ENCODE data around the gene SDHC. TPM values are rescaled to one million over a fixed set of nuclear protein-coding genes. Genes with fewer than 3 reads are reported as not detected.
"Not testable (repeated sequence)": the region's sequence is repeated elsewhere in the genome, so short reads cannot be mapped to it uniquely, and the experiment has no call there.

SDHC gene
- total and polyA plus RNA-seq, 2 experiments from 2014 or later, result 17.4 to 211 TPM

GRCh38 chr1:161393151-161393550 lies 79.0 kb downstream of the SDHC start:
- Histone ChIP-seq H3K27me3 (replicated peaks; ENCODE audit: insufficient read depth) (no peaks in the 10 kb centered on the region), H3K4me3 (no peak overlapping the region), H3K36me3 (ENCODE audit: low read depth) (no peaks in the 10 kb centered on the region), H3K27ac (no peak overlapping the region), H4K20me1 (ENCODE audit: insufficient read depth) (no peaks in the 10 kb centered on the region), H2AFZ (no peak overlapping the region), H3K4me1 (ENCODE audit: insufficient read depth) (peaks cover 7% of the 10 kb centered on the region; the same call in 1 of the 2 replicates), H3K9me2 (ENCODE audit: insufficient read depth) (no peaks in the 10 kb centered on the region), H3K9ac (no peak overlapping the region), H3F3A (ENCODE audit: insufficient read depth) (peaks cover 2% of the 10 kb centered on the region), H3K79me2 (ENCODE audit: insufficient read depth) (no peaks in the 10 kb centered on the region), H3K4me2 (ENCODE audit: unreplicated experiment) (no peak overlapping the region), H3K9me3 (ENCODE audit: low read depth) (no peaks in the 10 kb centered on the region)
- TF ChIP-seq EZH2 (IDR thresholded peaks at IDR 0.05; ENCODE audit: insufficient read depth, poor library complexity, severe bottlenecking) (no peak), EZH2phosphoT487 (IDR thresholded peaks at IDR 0.05; ENCODE audit: insufficient read depth, low read depth) (no peak)
- DNase-seq, result no peak
- in situ Hi-C loops (cut with MboI), result no loop called here

DNA sequence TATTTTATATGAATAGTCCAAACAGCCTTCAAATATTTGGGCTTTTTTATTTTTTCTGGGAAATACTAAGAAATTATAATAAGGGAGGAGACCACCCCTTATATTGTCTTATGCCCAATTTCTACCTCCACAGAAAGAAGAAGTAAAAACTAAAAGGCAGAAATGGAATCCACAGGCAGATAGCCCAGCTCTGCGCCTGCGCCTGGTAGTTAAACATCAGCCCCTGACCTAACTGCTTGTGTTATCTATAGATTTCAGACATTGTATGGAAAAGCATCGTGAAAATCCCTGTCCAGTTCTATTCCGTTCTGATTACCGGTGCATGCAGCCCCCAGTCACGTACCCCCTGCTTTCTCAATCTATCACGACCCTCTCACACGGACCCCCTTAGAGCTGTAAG lies 82.9 kb downstream of the SDHC start:
- H3K27ac ChIP-seq; H3K9ac ChIP-seq; H3K4me2 ChIP-seq (ENCODE audit: unreplicated experiment); H3K4me1 ChIP-seq (ENCODE audit: insufficient read depth); H3K36me3 ChIP-seq (ENCODE audit: low read depth); DNase-seq; H3K4me3 ChIP-seq; H3K27me3 ChIP-seq (replicated peaks; ENCODE audit: insufficient read depth); H2AFZ ChIP-seq; in situ Hi-C loops (cut with MboI); H4K20me1 ChIP-seq (ENCODE audit: insufficient read depth); H3K9me3 ChIP-seq (ENCODE audit: low read depth); H3K9me2 ChIP-seq (ENCODE audit: insufficient read depth); H3K79me2 ChIP-seq (ENCODE audit: insufficient read depth): not testable (repeated sequence)
- H3F3A ChIP-seq (ENCODE audit: insufficient read depth), result peaks cover 22% of the 10 kb centered on the region
- 87 to 92% methylated on average over 8 of the region's 8 CpGs for WGBS, 2 experiments (ENCODE audit: low coverage in 1 of 2, low lambda C conversion rate in 2 of 2, missing lambda C conversion rate in 2 of 2)

- DNase-seq, result no peak
- H3K9ac ChIP-seq, result peak overlapping the region; percentile 92
- H3K4me3 ChIP-seq, result peak overlapping the region; percentile 97
- H3K27me3 ChIP-seq (replicated peaks; ENCODE audit: insufficient read depth), result no peaks in the 10 kb centered on the region
- no peaks in the 10 kb centered on the region for H3K36me3 ChIP-seq (ENCODE audit: low read depth)
- H3K4me2 ChIP-seq (ENCODE audit: unreplicated experiment), result peak overlapping the region; percentile 79
- H3K9me3 ChIP-seq (ENCODE audit: low read depth), result no peaks in the 10 kb centered on the region
- peak overlapping the region; percentile 98 for H3K27ac ChIP-seq
- H3K4me1 ChIP-seq (ENCODE audit: insufficient read depth), result peaks cover 6% of the 10 kb centered on the region
- WGBS, 2 experiments (ENCODE audit: low coverage in 1 of 2, low lambda C conversion rate in 2 of 2, missing lambda C conversion rate in 2 of 2), result 8 to 9% methylated on average over 17 of the region's 17 CpGs
- in situ Hi-C loops (cut with MboI), result no loop called here
- no peaks in the 10 kb centered on the region for H3K79me2 ChIP-seq (ENCODE audit: insufficient read depth)
- no peaks in the 10 kb centered on the region for H3K9me2 ChIP-seq (ENCODE audit: insufficient read depth)
- H3F3A ChIP-seq (ENCODE audit: insufficient read depth), result peaks cover 22% of the 10 kb centered on the region
- TF ChIP-seq EZH2 (IDR thresholded peaks at IDR 0.05; ENCODE audit: insufficient read depth, poor library complexity, severe bottlenecking) (no peak), EZH2phosphoT487 (IDR thresholded peaks at IDR 0.05; ENCODE audit: insufficient read depth, low read depth) (no peak)
- H2AFZ ChIP-seq, result peak overlapping the region; percentile 98
- no peaks in the 10 kb centered on the region for H4K20me1 ChIP-seq (ENCODE audit: insufficient read depth)
These were observed 84.7 kb downstream of the SDHC start for GRCh38 chr1:161398900-161399256.

GRCh38 chr1:161399257-161399998 lies 85.2 kb downstream of the SDHC start:
- H3K4me3 ChIP-seq, result peak overlapping the region; percentile 97
- peak overlapping the region; percentile 98 for H2AFZ ChIP-seq
- 1% methylated on average over 46 to 53 of the region's 53 CpGs for WGBS, 2 experiments (ENCODE audit: low coverage in 1 of 2, low lambda C conversion rate in 2 of 2, missing lambda C conversion rate in 2 of 2)
- no peaks in the 10 kb centered on the region for H3K79me2 ChIP-seq (ENCODE audit: insufficient read depth)
- no peaks in the 10 kb centered on the region for H3K27me3 ChIP-seq (replicated peaks; ENCODE audit: insufficient read depth)
- peak overlapping the region; percentile 79 for H3K4me2 ChIP-seq (ENCODE audit: unreplicated experiment)
- peaks cover 22% of the 10 kb centered on the region for H3F3A ChIP-seq (ENCODE audit: insufficient read depth)
- in situ Hi-C loops (cut with MboI), result no loop called here
- H3K36me3 ChIP-seq (ENCODE audit: low read depth), result no peaks in the 10 kb centered on the region
- peaks cover 6% of the 10 kb centered on the region for H3K4me1 ChIP-seq (ENCODE audit: insufficient read depth)
- no peaks in the 10 kb centered on the region for H3K9me2 ChIP-seq (ENCODE audit: insufficient read depth)
- peak overlapping the region; percentile 98 for H3K27ac ChIP-seq
- H3K9me3 ChIP-seq (ENCODE audit: low read depth), result no peaks in the 10 kb centered on the region
- DNase-seq, result peak; percentile 94
- no peaks in the 10 kb centered on the region for H4K20me1 ChIP-seq (ENCODE audit: insufficient read depth)
- H3K9ac ChIP-seq, result peak overlapping the region; percentile 92
- TF ChIP-seq EZH2phosphoT487 (IDR thresholded peaks at IDR 0.05; ENCODE audit: insufficient read depth, low read depth), result no peak
- TF ChIP-seq EZH2 (IDR thresholded peaks at IDR 0.05; ENCODE audit: insufficient read depth, poor library complexity, severe bottlenecking), result no peak

DNA sequence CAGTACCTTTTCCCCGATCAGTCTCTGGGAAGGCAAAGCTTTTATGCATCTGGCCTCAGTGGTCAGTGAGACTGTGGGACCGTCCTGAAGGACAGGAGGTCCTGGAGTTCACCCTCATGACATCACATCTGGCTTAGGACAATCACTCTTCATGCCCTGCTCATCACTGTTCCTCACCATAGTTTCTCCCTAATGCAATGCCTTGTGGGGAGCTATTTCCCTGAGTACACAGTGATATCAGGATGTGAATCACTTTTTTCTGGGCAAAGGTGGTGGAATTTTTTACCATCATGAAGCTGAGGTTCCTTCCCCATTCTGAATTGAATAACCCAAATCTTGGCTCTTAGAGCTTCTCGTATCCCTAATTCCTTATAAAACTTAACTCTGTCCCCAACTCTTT lies 88.3 kb downstream of the SDHC start:
- TF ChIP-seq EZH2phosphoT487 (IDR thresholded peaks at IDR 0.05; ENCODE audit: insufficient read depth, low read depth), result no peak
- TF ChIP-seq EZH2 (IDR thresholded peaks at IDR 0.05; ENCODE audit: insufficient read depth, poor library complexity, severe bottlenecking), result no peak
- H3K4me2 ChIP-seq (ENCODE audit: unreplicated experiment), result no peak overlapping the region
- peak; percentile 25 for DNase-seq
- H3K9me3 ChIP-seq (ENCODE audit: low read depth), result no peaks in the 10 kb centered on the region
- WGBS, 2 experiments (ENCODE audit: low coverage in 1 of 2, low lambda C conversion rate in 2 of 2, missing lambda C conversion rate in 2 of 2), result 83 to 94% methylated on average over 3 of the region's 3 CpGs
- H3K9me2 ChIP-seq (ENCODE audit: insufficient read depth), result no peaks in the 10 kb centered on the region
- no peaks in the 10 kb centered on the region for H3K36me3 ChIP-seq (ENCODE audit: low read depth)
- H2AFZ ChIP-seq, result no peak overlapping the region
- H4K20me1 ChIP-seq (ENCODE audit: insufficient read depth), result no peaks in the 10 kb centered on the region
- H3K9ac ChIP-seq, result no peak overlapping the region
- peaks cover 22% of the 10 kb centered on the region for H3F3A ChIP-seq (ENCODE audit: insufficient read depth)
- no peak overlapping the region for H3K27ac ChIP-seq
- in situ Hi-C loops (cut with MboI), result no loop called here
- H3K27me3 ChIP-seq (replicated peaks; ENCODE audit: insufficient read depth), result no peaks in the 10 kb centered on the region
- H3K4me1 ChIP-seq (ENCODE audit: insufficient read depth), result peaks cover 6% of the 10 kb centered on the region
- H3K79me2 ChIP-seq (ENCODE audit: insufficient read depth), result no peaks in the 10 kb centered on the region
- H3K4me3 ChIP-seq, result no peak overlapping the region

All from GM23248 (cell line).